GM23338 (cell line): ENCODE results near the gene OSCAR. TPM values are rescaled to one million over a fixed set of nuclear protein-coding genes. Genes with fewer than 3 reads are reported as not detected.

Experiments
- ATAC-seq: fragments of 200-7000 bp; cut with Tn5 transposase; 3 replicates; pipeline ENCODE4 v1.9.1; 2020
- DNase-seq: peaks from one replicate; pipeline ENCODE4 v3.0.0-alpha.2; 2015; ENCODE audit warnings: low spot score
- H2AFZ ChIP-seq: fragments of 200-600 bp; sonication (generic); 2 replicates; pipeline ENCODE4 v1.8.0; 2016; ENCODE audit warnings: antibody characterized with exemption, mild to moderate bottlenecking, moderate library complexity
- H3F3A ChIP-seq: fragments of 200-600 bp; sonication (generic); replicated peaks from 2 replicates; pipeline ENCODE4 v1.8.0; 2017; ENCODE audit warnings: antibody characterized with exemption, mixed run types, low read depth
- H3K27ac ChIP-seq: fragments of 200-600 bp; sonication (generic); 2 replicates; pipeline ENCODE4 v1.6.1; 2016; ENCODE audit warnings: low read depth
- H3K27me3 ChIP-seq: fragments of 200-600 bp; sonication (generic); 2 replicates; pipeline ENCODE4 v1.8.0; 2016; ENCODE audit warnings: mild to moderate bottlenecking, mixed run types, moderate library complexity; ENCODE audit not compliant: insufficient read depth
- H3K36me3 ChIP-seq: fragments of 200-600 bp; sonication (generic); 2 replicates; pipeline ENCODE4 v1.8.0; 2016; ENCODE audit warnings: mild to moderate bottlenecking; ENCODE audit not compliant: insufficient read depth
- H3K4me1 ChIP-seq: fragments of 200-600 bp; sonication (generic); 2 replicates; pipeline ENCODE4 v1.8.0; 2016; ENCODE audit warnings: mild to moderate bottlenecking, moderate library complexity; ENCODE audit not compliant: insufficient read depth
- H3K4me2 ChIP-seq: fragments of 200-600 bp; sonication (generic); 2 replicates; pipeline ENCODE4 v1.7.1; 2017; ENCODE audit warnings: mixed run types
- H3K4me3 ChIP-seq: fragments of 200-600 bp; sonication (generic); 2 replicates; pipeline ENCODE4 v1.6.1; 2016; ENCODE audit warnings: mixed run types
- H3K79me2 ChIP-seq: fragments of 200-600 bp; sonication (generic); replicated peaks from 2 replicates; pipeline ENCODE4 v1.8.0; 2017; ENCODE audit warnings: mild to moderate bottlenecking; ENCODE audit not compliant: insufficient read depth
- H3K9me2 ChIP-seq: fragments of 200-600 bp; sonication (generic); 2 replicates; pipeline ENCODE4 v1.8.0; 2017; ENCODE audit not compliant: insufficient read depth
- H4K20me1 ChIP-seq: fragments of 200-600 bp; sonication (generic); replicated peaks from 2 replicates; pipeline ENCODE4 v1.8.0; 2017; ENCODE audit warnings: mild to moderate bottlenecking; ENCODE audit not compliant: insufficient read depth
- H3K27ac Mint-ChIP-seq: 2 replicates; pipeline ENCODE4 v1.8.0; 2020; ENCODE audit warnings: inconsistent platforms, mild to moderate bottlenecking, moderate library complexity, mixed read lengths
- H3K27me3 Mint-ChIP-seq: 3 replicates; pipeline ENCODE4 v1.8.0; 2022; ENCODE audit warnings: low read depth, mild to moderate bottlenecking, moderate library complexity, mixed read lengths, inconsistent platforms; ENCODE audit not compliant: insufficient read depth, poor library complexity
- H3K36me3 Mint-ChIP-seq: 3 replicates; pipeline ENCODE4 v1.8.0; 2021; ENCODE audit warnings: low read depth, mild to moderate bottlenecking, inconsistent platforms, moderate library complexity, mixed read lengths
- H3K4me1 Mint-ChIP-seq: 3 replicates; pipeline ENCODE4 v1.8.0; 2020; ENCODE audit warnings: mild to moderate bottlenecking, inconsistent platforms, mixed read lengths
- H3K4me3 Mint-ChIP-seq: 3 replicates; pipeline ENCODE4 v1.8.0; 2021; ENCODE audit warnings: moderate library complexity, mild to moderate bottlenecking, inconsistent platforms, mixed read lengths
- H3K9me3 Mint-ChIP-seq: 3 replicates; pipeline ENCODE4 v1.8.0; 2020; ENCODE audit warnings: moderate library complexity, mild to moderate bottlenecking, inconsistent platforms, mixed read lengths
- CREB1 ChIP-seq: fragments of 250-450 bp; sonication (Bioruptor Pico); IDR thresholded peaks from 2 replicates; pipeline ENCODE4 v1.5.0; 2020; ENCODE audit warnings: low read depth, mild to moderate bottlenecking, moderate library complexity
- EZH2 ChIP-seq: fragments of 200-600 bp; sonication (generic); IDR thresholded peaks from one replicate; pipeline ENCODE4 v1.8.0; 2017; ENCODE audit warnings: antibody characterized with exemption, mild to moderate bottlenecking, low read depth; ENCODE audit not compliant: unreplicated experiment
- EZH2phosphoT487 ChIP-seq: fragments of 200-600 bp; sonication (generic); IDR thresholded peaks from one replicate; pipeline ENCODE4 v1.8.1; 2018; ENCODE audit warnings: antibody characterized with exemption; ENCODE audit not compliant: unreplicated experiment
- JUNB ChIP-seq: IDR thresholded peaks from one replicate; pipeline ENCODE4 v1.6.1; 2016; ENCODE audit warnings: antibody characterized with exemption; ENCODE audit not compliant: unreplicated experiment
- NANOG ChIP-seq: IDR thresholded peaks from 2 replicates; pipeline ENCODE4 v1.6.1; 2016; ENCODE audit warnings: antibody characterized with exemption, borderline replicate concordance
- POLR2AphosphoS5 ChIP-seq: IDR thresholded peaks from 2 replicates; pipeline ENCODE4 v1.6.1; 2016; ENCODE audit warnings: antibody characterized with exemption, low read depth
- STAT1 ChIP-seq: IDR thresholded peaks from one replicate; pipeline ENCODE4 v1.6.1; 2016; ENCODE audit warnings: antibody characterized with exemption; ENCODE audit not compliant: unreplicated experiment
- ZNF114 ChIP-seq: fragments of 250-450 bp; sonication (Bioruptor Pico); IDR thresholded peaks from 2 replicates; pipeline ENCODE4 v1.5.0; 2020; ENCODE audit warnings: mild to moderate bottlenecking, moderate library complexity
- ZNF331 ChIP-seq: fragments of 250-450 bp; sonication (Bioruptor Pico); IDR thresholded peaks from 2 replicates; pipeline ENCODE4 v1.5.0; 2020; ENCODE audit warnings: low read depth, mild to moderate bottlenecking, moderate library complexity
- polyA plus RNA-seq: library from polyadenylated mRNA; unstranded; fragments of >200 nt; fragmentation: Nextera tagmentation; extraction: Ambion mirVana; gene quantifications from 2 replicates; pipeline ENCODE4 v1.2.1, GENCODE V29; 2016
- total RNA-seq: library from RNA; depleted of rRNA; stranded (reverse); fragments of >200 nt; shearing (Covaris generic); gene quantifications from 2 replicates; pipeline ENCODE4 v1.2.3, GENCODE V29; 2014
- TF ChIP-seq, protein P1 (sequence below), 2 experiments: fragments of 200-600 bp in 1 of 2; sonication (generic) in 1 of 2; conservative IDR thresholded peaks; 2 replicates each; pipeline versions ENCODE4 v1.5.1 to v1.6.1; 2016 to 2017; ENCODE audit warnings: antibody characterized with exemption in 2 of 2, low read depth in 2 of 2, mild to moderate bottlenecking in 2 of 2, moderate library complexity in 1 of 2
- TF ChIP-seq, protein P2 (sequence below): IDR thresholded peaks from one replicate; pipeline ENCODE4 v1.6.1; 2018; ENCODE audit warnings: antibody characterized with exemption; ENCODE audit not compliant: unreplicated experiment
- TF ChIP-seq, protein P3 (sequence below): IDR thresholded peaks from 2 replicates; pipeline ENCODE4 v1.6.1; 2016; ENCODE audit warnings: antibody characterized with exemption
- TF ChIP-seq, protein P4 (sequence below): fragments of 250-450 bp; sonication (Bioruptor Pico); IDR thresholded peaks from 2 replicates; pipeline ENCODE4 v1.5.0; 2020; ENCODE audit warnings: mild to moderate bottlenecking, moderate library complexity

The OSCAR gene
- total and polyA plus RNA-seq, 2 experiments from 2014 or later, result 0.31 to 1.6 TPM

DNA sequence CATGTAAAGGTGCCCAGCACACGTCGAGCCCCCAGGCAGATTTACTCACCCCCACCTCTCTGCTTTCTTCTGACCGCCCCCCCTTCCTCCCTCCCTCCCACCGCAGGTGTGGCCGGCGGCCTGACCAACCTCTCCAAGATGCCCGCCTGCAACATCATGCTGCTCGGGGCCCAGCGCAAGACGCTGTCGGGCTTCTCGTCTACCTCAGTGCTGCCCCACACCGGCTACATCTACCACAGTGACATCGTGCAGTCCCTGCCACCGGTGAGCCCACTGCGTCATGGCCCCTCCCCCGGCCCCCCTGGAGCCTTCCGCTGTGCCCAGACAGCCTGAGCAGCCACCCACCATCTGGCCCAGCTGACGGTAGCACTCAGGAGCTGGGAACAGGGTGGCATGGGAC is 23.8 kb upstream of the OSCAR start:
- H4K20me1 ChIP-seq, result no peaks in the 10 kb centered on the region; the same call in 1 of the 2 replicates
- DNase-seq, result no peak
- Mint-ChIP-seq H3K4me1 (no peaks in the 10 kb centered on the region), H3K4me3 (no peak overlapping the region), H3K36me3 (peaks cover 68% of the 10 kb centered on the region), H3K27ac (no peak overlapping the region), H3K27me3 (peaks cover 15% of the 10 kb centered on the region), H3K9me3 (no peaks in the 10 kb centered on the region)
- H3K27me3 ChIP-seq, result no peaks in the 10 kb centered on the region
- no peak overlapping the region for H3K4me2 ChIP-seq
- no peak for ATAC-seq
- 0 out of 2 replicates have a peak, but pooled peaks cover 2% of the 10 kb centered on the region for H3F3A ChIP-seq
- H3K4me3 ChIP-seq, result no peak overlapping the region
- peaks cover 7% of the 10 kb centered on the region; the same call in 1 of the 2 replicates for H3K36me3 ChIP-seq
- no peaks in the 10 kb centered on the region for H3K9me2 ChIP-seq
- no peak overlapping the region for H2AFZ ChIP-seq
- H3K27ac ChIP-seq, result no peak overlapping the region
- H3K4me1 ChIP-seq, result no peaks in the 10 kb centered on the region
- no peak for TF ChIP-seq ZNF114 (CRISPR knock-in tag)
- no peak for TF ChIP-seq CREB1 (CRISPR knock-in tag)
- no peak for TF ChIP-seq EZH2phosphoT487
- TF ChIP-seq ZNF331 (CRISPR knock-in tag), result no peak
- TF ChIP-seq, protein P1, sequence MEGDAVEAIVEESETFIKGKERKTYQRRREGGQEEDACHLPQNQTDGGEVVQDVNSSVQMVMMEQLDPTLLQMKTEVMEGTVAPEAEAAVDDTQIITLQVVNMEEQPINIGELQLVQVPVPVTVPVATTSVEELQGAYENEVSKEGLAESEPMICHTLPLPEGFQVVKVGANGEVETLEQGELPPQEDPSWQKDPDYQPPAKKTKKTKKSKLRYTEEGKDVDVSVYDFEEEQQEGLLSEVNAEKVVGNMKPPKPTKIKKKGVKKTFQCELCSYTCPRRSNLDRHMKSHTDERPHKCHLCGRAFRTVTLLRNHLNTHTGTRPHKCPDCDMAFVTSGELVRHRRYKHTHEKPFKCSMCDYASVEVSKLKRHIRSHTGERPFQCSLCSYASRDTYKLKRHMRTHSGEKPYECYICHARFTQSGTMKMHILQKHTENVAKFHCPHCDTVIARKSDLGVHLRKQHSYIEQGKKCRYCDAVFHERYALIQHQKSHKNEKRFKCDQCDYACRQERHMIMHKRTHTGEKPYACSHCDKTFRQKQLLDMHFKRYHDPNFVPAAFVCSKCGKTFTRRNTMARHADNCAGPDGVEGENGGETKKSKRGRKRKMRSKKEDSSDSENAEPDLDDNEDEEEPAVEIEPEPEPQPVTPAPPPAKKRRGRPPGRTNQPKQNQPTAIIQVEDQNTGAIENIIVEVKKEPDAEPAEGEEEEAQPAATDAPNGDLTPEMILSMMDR (conservative IDR thresholded peaks at IDR 0.05; ENCODE audit: low read depth in 2 of 2), result no peak
- TF ChIP-seq POLR2AphosphoS5, result no peak
- no peak for TF ChIP-seq JUNB
- TF ChIP-seq, protein P2, sequence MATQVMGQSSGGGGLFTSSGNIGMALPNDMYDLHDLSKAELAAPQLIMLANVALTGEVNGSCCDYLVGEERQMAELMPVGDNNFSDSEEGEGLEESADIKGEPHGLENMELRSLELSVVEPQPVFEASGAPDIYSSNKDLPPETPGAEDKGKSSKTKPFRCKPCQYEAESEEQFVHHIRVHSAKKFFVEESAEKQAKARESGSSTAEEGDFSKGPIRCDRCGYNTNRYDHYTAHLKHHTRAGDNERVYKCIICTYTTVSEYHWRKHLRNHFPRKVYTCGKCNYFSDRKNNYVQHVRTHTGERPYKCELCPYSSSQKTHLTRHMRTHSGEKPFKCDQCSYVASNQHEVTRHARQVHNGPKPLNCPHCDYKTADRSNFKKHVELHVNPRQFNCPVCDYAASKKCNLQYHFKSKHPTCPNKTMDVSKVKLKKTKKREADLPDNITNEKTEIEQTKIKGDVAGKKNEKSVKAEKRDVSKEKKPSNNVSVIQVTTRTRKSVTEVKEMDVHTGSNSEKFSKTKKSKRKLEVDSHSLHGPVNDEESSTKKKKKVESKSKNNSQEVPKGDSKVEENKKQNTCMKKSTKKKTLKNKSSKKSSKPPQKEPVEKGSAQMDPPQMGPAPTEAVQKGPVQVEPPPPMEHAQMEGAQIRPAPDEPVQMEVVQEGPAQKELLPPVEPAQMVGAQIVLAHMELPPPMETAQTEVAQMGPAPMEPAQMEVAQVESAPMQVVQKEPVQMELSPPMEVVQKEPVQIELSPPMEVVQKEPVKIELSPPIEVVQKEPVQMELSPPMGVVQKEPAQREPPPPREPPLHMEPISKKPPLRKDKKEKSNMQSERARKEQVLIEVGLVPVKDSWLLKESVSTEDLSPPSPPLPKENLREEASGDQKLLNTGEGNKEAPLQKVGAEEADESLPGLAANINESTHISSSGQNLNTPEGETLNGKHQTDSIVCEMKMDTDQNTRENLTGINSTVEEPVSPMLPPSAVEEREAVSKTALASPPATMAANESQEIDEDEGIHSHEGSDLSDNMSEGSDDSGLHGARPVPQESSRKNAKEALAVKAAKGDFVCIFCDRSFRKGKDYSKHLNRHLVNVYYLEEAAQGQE, result no peak
- no peak for TF ChIP-seq EZH2
- TF ChIP-seq, protein P3, sequence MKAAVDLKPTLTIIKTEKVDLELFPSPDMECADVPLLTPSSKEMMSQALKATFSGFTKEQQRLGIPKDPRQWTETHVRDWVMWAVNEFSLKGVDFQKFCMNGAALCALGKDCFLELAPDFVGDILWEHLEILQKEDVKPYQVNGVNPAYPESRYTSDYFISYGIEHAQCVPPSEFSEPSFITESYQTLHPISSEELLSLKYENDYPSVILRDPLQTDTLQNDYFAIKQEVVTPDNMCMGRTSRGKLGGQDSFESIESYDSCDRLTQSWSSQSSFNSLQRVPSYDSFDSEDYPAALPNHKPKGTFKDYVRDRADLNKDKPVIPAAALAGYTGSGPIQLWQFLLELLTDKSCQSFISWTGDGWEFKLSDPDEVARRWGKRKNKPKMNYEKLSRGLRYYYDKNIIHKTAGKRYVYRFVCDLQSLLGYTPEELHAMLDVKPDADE, result no peak
- no peak for TF ChIP-seq NANOG
- no peak for TF ChIP-seq STAT1
- TF ChIP-seq, protein P4, sequence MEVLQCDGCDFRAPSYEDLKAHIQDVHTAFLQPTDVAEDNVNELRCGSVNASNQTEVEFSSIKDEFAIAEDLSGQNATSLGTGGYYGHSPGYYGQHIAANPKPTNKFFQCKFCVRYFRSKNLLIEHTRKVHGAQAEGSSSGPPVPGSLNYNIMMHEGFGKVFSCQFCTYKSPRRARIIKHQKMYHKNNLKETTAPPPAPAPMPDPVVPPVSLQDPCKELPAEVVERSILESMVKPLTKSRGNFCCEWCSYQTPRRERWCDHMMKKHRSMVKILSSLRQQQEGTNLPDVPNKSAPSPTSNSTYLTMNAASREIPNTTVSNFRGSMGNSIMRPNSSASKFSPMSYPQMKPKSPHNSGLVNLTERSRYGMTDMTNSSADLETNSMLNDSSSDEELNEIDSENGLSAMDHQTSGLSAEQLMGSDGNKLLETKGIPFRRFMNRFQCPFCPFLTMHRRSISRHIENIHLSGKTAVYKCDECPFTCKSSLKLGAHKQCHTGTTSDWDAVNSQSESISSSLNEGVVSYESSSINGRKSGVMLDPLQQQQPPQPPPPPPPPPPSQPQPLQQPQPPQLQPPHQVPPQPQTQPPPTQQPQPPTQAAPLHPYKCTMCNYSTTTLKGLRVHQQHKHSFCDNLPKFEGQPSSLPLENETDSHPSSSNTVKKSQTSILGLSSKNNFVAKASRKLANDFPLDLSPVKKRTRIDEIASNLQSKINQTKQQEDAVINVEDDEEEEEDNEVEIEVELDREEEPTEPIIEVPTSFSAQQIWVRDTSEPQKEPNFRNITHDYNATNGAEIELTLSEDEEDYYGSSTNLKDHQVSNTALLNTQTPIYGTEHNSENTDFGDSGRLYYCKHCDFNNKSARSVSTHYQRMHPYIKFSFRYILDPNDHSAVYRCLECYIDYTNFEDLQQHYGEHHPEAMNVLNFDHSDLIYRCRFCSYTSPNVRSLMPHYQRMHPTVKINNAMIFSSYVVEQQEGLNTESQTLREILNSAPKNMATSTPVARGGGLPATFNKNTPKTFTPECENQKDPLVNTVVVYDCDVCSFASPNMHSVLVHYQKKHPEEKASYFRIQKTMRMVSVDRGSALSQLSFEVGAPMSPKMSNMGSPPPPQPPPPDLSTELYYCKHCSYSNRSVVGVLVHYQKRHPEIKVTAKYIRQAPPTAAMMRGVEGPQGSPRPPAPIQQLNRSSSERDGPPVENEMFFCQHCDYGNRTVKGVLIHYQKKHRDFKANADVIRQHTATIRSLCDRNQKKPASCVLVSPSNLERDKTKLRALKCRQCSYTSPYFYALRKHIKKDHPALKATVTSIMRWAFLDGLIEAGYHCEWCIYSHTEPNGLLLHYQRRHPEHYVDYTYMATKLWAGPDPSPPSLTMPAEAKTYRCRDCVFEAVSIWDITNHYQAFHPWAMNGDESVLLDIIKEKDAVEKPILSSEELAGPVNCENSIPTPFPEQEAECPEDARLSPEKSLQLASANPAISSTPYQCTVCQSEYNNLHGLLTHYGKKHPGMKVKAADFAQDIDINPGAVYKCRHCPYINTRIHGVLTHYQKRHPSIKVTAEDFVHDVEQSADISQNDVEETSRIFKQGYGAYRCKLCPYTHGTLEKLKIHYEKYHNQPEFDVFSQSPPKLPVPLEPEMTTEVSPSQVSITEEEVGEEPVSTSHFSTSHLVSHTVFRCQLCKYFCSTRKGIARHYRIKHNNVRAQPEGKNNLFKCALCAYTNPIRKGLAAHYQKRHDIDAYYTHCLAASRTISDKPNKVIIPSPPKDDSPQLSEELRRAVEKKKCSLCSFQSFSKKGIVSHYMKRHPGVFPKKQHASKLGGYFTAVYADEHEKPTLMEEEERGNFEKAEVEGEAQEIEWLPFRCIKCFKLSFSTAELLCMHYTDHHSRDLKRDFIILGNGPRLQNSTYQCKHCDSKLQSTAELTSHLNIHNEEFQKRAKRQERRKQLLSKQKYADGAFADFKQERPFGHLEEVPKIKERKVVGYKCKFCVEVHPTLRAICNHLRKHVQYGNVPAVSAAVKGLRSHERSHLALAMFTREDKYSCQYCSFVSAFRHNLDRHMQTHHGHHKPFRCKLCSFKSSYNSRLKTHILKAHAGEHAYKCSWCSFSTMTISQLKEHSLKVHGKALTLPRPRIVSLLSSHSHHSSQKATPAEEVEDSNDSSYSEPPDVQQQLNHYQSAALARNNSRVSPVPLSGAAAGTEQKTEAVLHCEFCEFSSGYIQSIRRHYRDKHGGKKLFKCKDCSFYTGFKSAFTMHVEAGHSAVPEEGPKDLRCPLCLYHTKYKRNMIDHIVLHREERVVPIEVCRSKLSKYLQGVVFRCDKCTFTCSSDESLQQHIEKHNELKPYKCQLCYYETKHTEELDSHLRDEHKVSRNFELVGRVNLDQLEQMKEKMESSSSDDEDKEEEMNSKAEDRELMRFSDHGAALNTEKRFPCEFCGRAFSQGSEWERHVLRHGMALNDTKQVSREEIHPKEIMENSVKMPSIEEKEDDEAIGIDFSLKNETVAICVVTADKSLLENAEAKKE (CRISPR knock-in tag), result no peak
- no peaks in the 10 kb centered on the region for H3K79me2 ChIP-seq
